ENCODE data around the gene RAPGEF6. TPM values are rescaled to one million over a fixed set of nuclear protein-coding genes. Genes with fewer than 3 reads are reported as not detected.

The RAPGEF6 gene
- total RNA-seq, 6 experiments from 2014 or later: 3.7 to 9.1 (median 7.6) TPM

DNA sequence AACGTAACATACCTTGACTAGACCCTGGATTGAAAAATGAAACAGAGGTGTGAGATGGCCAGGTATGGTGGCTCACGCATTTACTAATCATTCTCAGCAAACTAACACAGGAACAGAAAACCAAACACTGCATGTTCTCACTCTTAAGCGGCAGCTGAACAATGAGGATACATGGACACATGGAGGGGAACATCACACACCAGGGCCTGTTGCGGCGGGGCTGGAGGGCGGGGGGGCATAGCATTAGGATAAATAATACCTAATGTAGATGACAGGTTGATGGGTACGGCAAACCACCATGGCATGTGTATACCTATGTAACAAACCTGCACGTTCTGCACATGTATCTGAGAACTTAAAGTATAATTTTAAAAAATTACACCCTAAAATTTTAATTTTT lies 15.9 kb downstream of the RAPGEF6 start:
- Histone ChIP-seq H3K27ac (no peak overlapping the region), H3K36me3 (no peaks in the 10 kb centered on the region), H3K4me1 (peaks cover 0 to 5% (median 0%) of the 10 kb centered on the region in 4 donors), H3K27me3 (no peaks in the 10 kb centered on the region), H3K9me3 (no peaks in the 10 kb centered on the region), H3K4me3 (no peak overlapping the region)
- intact Hi-C loops (cut with DNase I): no loop called here
- WGBS (ENCODE audit: insufficient coverage, low coverage, low lambda C conversion rate, missing lambda C conversion rate): 74% methylated on average over 8 of the region's 8 CpGs
- DNase-seq (no peak), ATAC-seq (no peak)
- no peak for TF ChIP-seq POLR2A (IDR thresholded peaks at IDR 0.05)
- TF ChIP-seq, protein P1, sequence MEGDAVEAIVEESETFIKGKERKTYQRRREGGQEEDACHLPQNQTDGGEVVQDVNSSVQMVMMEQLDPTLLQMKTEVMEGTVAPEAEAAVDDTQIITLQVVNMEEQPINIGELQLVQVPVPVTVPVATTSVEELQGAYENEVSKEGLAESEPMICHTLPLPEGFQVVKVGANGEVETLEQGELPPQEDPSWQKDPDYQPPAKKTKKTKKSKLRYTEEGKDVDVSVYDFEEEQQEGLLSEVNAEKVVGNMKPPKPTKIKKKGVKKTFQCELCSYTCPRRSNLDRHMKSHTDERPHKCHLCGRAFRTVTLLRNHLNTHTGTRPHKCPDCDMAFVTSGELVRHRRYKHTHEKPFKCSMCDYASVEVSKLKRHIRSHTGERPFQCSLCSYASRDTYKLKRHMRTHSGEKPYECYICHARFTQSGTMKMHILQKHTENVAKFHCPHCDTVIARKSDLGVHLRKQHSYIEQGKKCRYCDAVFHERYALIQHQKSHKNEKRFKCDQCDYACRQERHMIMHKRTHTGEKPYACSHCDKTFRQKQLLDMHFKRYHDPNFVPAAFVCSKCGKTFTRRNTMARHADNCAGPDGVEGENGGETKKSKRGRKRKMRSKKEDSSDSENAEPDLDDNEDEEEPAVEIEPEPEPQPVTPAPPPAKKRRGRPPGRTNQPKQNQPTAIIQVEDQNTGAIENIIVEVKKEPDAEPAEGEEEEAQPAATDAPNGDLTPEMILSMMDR (IDR thresholded peaks at IDR 0.05): no peak

DNA sequence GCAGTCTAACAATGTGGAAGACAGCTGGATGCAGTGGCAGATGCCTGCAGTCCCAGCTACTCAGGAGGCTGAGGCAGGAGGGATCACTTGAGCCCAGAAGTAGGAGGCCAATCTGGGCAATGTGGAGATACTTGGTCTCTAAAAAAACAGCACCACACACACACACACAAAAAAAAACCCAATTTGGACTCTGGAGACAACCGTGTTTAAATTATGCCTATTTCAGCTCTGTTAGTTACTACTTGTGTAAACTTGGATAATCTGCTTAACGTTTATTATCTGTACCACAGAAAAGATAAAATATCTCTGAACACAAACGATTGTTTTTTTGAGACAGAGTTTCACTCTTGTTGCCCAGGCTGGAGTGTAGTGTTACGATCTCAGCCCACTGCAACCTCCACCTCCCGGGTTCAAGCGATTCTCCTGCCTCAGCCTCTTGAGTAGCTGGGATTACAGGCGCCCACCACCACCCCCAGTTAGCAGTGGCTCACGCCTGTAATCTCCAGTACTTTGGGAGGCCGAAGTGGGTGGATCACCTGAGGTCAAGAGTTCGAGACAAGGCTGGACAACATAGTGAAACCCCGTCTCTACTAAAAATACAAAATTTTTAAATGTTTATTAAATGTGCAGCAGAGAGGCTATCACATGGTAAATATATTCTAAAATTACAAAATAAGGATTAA lies 17.7 kb downstream of the RAPGEF6 start:
- DNase-seq (no peak), ATAC-seq (no peak)
- H3K27me3 ChIP-seq: no peaks in the 10 kb centered on the region
- WGBS (ENCODE audit: insufficient coverage, low coverage, low lambda C conversion rate, missing lambda C conversion rate): 58% methylated on average over 5 of the region's 11 CpGs
- H3K36me3 ChIP-seq: no peaks in the 10 kb centered on the region
- no peak overlapping the region for H3K4me3 ChIP-seq
- peaks cover 0 to 5% (median 0%) of the 10 kb centered on the region in 4 donors for H3K4me1 ChIP-seq
- no peak for TF ChIP-seq POLR2A (IDR thresholded peaks at IDR 0.05)
- TF ChIP-seq, protein P1 (IDR thresholded peaks at IDR 0.05): no peak
- no peak overlapping the region for H3K27ac ChIP-seq
- no peaks in the 10 kb centered on the region for H3K9me3 ChIP-seq
- intact Hi-C loops (cut with DNase I): no loop called here

DNA sequence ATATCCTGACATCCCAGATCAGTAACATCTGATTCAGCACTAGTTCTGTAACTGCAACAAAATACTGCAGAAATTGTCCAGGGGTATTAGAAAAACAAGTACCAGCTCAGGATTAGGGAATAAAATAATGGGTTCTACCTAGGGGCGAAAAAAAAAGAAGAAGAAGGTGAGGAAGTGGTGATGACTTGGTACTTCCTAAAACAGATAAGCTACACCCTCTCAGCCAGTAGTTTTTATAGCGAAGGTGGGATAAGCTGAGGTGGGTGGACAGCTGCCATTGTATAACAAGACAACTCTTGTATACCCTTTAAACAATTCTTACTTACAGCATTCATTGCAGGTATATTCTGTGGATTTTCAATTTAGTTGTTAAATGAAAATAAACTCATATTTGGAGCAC lies 19.1 kb downstream of the RAPGEF6 start:
- no peaks in the 10 kb centered on the region for H3K36me3 ChIP-seq
- no peak for DNase-seq
- TF ChIP-seq POLR2A (IDR thresholded peaks at IDR 0.05): no peak
- TF ChIP-seq, protein P1 (IDR thresholded peaks at IDR 0.05): no peak
- H3K4me3 ChIP-seq: no peak overlapping the region
- no peaks in the 10 kb centered on the region for H3K27me3 ChIP-seq
- peaks cover 0 to 5% (median 0%) of the 10 kb centered on the region in 4 donors for H3K4me1 ChIP-seq
- 82% methylated on average over 2 of the region's 2 CpGs for WGBS (ENCODE audit: insufficient coverage, low coverage, low lambda C conversion rate, missing lambda C conversion rate)
- H3K27ac ChIP-seq: no peak overlapping the region
- no peaks in the 10 kb centered on the region for H3K9me3 ChIP-seq
- intact Hi-C loops (cut with DNase I): no loop called here
- no peak for ATAC-seq

DNA sequence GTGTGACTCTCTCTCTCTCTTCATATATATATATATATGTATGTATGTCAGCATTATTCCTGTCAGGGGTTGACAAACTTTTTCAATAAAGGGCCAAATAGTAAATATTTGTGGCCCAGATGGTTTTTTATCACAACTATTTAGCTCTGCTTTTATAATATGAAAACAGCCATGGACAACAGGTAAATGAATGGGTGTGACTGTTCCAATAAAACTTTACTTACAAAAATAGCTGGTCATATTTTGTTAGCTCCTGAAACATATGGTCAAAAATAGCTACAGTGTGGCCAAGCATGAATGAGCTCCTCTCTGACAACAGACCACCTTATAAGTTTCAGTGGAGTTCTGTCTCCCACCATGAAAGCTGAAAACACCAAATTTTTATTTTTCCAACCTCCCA lies 21.6 kb downstream of the RAPGEF6 start:
- intact Hi-C loops (cut with DNase I): no loop called here
- Histone ChIP-seq H3K9me3 (no peaks in the 10 kb centered on the region), H3K27me3 (no peaks in the 10 kb centered on the region), H3K4me1 (peaks cover 0 to 6% (median 0%) of the 10 kb centered on the region in 4 donors), H3K27ac (no peak overlapping the region), H3K4me3 (no peak overlapping the region), H3K36me3 (no peaks in the 10 kb centered on the region)
- TF ChIP-seq POLR2A (IDR thresholded peaks at IDR 0.05): no peak
- TF ChIP-seq, protein P1 (IDR thresholded peaks at IDR 0.05): no peak
- ATAC-seq (no peak), DNase-seq (no peak)

DNA sequence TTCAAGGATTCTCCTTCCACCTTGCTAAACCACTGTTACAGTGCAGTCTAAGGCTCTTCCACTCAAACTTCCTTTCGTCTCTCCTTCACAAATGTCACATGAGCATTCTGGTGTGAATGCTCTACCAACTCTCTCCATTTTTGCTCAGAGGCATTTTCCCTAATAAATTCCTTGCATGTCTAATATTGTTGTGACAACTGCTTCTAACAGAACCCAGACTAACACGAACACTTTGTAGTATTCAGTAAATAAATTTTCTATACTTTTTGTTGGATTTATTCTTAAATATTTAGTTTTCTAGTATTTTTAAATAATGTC lies 24.0 kb downstream of the RAPGEF6 start:
- ATAC-seq (no peak), DNase-seq (no peak)
- intact Hi-C loops (cut with DNase I): no loop called here
- no peaks in the 10 kb centered on the region for H3K36me3 ChIP-seq
- peaks cover 0 to 5% (median 0%) of the 10 kb centered on the region in 4 donors for H3K4me1 ChIP-seq
- TF ChIP-seq POLR2A (IDR thresholded peaks at IDR 0.05): no peak
- TF ChIP-seq, protein P1 (IDR thresholded peaks at IDR 0.05): no peak
- no peak overlapping the region for H3K4me3 ChIP-seq
- H3K9me3 ChIP-seq: no peaks in the 10 kb centered on the region
- WGBS (ENCODE audit: insufficient coverage, low coverage, low lambda C conversion rate, missing lambda C conversion rate): 89% methylated on average over 2 of the region's 2 CpGs
- H3K27ac ChIP-seq: no peak overlapping the region
- no peaks in the 10 kb centered on the region for H3K27me3 ChIP-seq

All from right lobe of liver (tissue), 6 donors.